ENCODE measurements around the gene PLTP.
"Not testable (repeated sequence)": the region's sequence is repeated elsewhere in the genome, so short reads cannot be mapped to it uniquely, and the experiment has no call there.

PLTP gene

DNA sequence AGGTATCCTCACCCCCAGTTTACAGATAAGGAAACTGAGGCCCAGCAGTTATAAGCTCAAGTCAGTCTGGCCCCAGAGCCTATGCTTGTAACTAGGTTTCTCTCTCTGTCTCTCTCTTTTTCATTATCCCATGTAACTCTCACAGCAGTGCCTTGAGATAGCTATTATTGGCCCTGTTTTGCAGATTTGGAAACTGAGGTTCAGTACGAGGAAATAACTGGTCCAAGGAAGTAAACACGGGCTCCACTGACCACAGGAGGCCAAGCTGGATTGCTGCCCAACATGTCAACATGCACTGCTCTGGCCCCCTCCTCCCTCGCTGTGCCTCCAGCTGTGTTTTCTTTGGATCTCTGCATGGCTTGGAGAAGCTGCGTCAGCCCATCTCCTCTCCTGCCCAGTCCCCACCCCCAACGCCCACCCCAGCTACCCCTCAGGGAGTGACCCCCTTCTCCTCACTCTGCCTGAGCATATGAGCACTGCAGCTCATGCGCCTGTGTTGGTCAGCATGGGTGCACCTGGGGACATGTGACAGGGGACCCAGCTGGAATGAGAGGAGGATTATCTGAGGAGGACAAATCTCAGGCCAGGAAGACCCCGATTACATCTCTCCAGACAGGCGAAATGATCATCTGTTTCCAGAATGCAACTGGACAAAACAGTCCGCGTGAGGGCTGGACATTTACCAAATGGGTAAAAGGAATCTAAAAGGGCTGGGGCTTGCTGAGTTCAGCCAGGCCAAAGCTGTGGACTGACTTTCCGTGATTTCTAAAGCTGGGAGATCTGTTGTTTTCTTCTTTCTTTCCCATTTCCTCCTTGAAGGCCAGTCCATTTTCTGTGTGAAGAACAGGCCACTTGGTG lies 7.8 kb upstream of the PLTP start:
- peak in 1 of 2 donors; percentile 42 for DNase-seq

DNA sequence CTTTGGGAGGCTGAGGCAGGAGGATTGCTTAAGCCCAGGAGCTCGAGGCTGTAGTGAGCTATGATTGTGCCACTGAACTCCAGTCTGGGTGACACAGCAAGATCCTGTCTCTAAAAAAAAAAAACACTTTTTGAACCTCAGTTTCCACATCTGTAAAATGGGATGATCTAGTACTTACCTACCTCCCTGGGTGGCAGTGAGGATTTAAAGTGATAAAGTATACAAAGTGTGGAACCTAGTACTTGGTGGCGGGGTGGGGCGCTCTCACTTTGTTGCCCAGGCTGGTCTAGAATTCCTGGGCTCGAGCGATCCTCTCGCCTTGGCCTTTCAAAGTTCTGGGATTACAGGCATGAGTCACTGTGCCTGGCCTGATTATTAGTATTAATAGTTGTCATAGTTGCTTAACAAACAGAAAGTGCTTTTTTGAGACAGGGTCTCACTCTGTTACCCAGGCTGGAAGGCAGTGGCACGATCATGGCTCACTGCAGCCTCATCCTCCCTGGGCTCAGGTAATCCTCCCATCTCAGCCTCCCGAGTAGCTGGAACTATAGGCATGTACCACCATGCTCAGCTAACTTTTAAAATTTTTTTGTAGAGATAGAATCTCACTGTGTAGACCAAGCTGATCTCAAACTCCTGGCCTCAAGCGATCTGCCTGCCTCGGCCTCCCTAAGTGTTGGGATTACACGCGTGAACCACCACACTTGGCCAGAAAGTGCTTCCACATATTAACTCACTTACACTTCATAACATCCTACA lies 7.0 kb upstream of the PLTP start:
- no peak for DNase-seq

DNA sequence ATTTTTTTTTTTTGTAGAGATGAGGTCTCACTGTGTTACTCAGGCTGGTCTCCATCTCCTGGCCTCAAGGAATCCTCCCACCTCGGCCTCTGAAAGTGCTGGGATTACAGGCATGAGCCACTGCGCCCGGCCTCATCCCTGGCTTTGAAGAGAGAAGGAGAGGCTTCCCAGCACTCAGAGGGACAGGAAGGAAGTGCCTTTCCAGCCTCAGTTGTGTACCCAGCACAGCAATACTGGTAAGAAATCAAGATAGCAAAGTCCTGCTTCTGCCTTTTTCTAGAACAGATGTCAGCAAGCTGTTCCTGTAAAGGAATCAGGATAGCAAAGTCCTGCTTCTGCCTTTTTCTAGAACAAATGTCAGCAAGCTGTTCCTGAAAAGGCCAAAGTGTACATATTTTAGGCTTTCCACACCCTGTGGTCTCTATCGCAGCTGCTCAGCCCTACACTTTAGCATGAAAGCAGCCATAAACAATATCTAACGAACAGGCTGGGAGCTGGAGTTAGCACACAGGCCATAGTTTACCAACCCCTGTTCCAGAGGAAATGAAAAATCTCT lies 6.3 kb upstream of the PLTP start:
- DNase-seq: peak in 1 of 2 donors; percentile 10

DNA sequence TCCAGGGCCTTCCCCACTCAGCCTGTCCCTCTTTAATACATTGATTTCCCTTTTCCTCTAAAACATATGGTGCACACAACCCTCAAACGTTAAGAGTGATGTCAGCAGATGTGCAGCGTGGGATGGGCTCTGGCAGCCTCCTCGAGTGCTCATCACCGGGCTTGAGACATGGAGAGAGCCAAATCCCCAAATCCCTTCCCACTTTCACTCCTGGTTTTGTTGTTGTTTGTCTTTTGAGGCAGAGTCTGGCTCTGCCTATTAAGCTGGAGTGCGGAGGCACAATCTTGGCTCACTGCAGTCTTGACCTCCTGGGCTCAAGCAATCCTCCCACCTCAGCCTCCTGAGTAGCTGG lies 5.8 kb upstream of the PLTP start:
- peak; percentile 14 to 25 for DNase-seq

DNA sequence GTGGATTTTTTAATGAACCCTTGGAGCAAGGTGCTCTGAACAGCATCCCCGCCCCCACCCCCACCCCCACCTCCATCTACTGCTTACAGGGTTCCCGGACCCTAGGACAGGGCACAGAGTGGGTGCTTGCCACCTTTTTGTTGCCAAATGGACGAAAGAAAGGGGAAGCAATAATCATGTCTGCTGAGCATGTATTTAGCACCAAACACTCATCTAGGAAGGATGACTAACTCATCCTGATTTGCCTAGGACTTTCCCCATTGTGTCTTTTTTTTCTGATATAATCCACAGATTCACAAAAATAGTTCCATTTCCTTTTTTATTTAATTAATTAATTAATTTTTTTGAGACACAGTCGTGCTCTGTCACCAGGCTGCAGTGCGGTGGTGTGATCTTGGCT lies 1.2 kb upstream of the PLTP start:
- DNase-seq: peak; percentile 80 to 91

DNA sequence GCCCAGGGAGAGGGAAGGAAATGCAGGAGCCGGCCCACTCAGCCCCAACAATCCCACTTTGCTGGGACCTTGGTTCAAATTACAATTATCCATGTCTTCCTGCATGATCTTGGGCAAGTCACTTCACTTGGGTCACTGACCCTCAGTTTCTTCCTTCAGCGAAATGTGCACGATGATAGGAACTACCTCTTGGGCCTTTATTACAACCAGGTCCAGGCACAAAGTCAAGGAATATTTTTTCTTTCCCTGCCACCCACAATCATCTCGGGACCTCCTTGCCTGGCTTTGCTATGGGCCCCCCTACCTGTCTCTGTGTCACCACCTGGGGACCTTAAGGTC lies 358 bp upstream of the PLTP start:
- DNase-seq: no peak

DNA sequence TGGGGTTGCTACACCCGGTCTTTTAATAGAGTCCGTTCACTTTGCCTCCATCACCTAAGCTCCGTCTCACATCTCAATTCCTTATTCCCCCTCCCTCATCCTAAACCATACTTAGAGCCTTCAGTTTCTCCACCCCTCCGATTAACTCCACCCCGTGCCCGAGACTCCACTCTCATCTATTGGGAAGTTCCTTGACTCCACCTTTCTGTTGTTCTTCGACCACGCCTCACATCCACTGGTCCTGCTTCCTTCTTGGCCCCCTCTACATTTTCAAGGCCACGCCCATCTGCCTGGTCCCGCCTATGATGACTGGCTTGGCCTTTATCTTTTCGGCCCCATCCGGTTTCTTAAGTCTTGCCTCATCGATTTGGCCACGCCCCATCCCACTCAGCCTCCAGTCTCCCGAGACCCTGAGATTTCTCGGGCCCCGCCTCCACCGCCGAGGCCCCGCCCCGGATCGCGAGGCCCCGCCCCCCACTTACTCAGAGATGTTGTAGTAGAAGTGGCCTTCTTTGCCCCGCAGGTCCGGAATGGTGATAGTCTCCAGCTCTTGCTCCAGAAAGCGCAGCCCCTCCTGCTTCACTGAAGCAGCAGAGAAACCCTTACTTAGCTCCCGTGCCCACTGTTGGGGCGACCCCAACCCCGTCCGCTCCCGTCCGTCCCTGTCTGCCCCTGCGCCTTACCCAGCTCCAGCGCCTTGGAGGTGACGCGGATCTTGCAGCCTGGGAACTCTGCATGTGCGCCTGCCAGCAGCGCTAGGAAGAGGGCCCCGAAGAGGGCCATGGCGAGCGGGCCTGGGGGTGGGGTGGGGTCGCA lies 1.1 kb downstream of the PLTP start:
- DNase-seq: peak; percentile 97 to 100

DNA sequence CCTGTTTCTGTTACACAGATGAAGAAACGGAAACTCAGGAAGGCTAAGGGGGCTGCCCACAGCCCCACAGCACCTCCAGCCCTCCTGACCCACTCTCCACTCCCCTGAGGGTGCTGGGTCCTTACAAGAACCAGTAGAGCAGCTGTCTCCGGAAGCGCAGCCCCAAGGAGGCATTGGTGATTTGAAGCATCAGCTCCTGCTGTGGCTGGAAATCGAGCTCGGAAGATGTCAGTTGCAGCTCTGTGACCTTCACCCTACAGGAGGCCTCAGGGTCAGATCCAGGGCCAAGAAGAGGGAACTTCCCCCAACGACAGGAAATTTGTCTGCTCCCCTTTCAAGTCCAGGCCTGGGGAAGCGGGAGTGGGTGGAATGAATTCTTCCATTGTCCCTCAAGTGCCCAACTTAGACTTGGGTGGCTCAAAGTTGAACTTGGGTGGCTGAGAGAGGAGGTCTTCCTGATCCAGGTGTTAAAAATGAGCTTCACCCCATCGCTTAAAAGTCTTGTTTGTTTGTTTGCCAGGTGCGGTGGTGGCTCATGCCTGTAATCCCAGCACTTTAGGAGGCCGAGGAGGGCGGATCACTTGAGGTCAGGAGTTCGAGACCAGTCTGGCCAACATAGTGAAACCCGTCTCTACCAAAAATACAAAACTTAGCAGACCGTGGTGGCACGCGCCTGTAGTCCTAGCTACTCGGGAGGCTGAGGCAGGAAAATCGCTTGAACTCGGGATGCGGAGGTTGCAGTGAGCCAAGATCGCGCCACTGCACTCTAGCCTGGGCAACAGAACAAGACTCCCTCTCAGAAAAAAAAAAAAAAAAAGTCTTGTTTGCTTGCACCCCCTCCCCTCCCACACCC lies 1.9 kb downstream of the PLTP start:
- peak; percentile 64 to 72 for DNase-seq

DNA sequence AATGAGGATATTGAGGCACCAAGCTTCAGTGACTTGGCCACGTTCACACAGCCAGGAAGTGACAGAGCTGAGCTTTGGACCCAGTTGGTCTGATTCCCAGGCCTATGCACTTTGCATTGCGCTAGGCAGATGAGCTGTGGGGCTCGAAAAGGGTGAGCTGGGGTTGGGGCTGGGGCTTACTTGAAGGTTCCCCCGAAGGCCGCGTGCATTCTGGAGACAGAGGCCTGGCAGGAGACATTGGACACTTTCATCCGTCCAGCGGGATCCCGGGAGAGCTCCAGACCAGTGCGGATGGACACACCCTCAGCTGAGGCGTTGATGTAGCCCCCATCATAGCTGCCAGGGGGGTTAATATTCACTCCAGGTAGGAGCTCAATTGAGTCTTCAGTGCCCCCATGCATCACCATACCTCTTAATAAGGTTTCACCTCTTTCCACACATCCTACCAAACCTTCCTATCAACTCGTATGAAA lies 2.6 kb downstream of the PLTP start:
- no peak for DNase-seq

DNA sequence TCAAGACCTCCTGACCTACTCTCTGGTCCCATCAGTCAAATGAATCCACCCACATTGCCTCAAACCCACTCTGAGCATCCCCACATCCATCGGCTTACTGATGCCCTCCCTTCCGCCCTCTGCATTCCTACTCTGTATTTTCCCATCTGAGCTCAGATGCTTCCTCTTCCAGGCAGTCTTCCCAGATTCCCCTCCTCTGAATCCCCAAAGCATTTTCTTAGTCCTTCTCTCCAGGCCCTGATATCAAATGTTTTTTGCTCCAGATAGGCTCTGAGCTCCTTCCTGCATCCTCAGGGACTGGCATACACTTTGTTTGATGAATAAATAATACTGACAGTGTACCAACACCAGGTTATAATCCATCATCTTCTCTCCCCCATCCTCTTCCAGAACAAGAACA lies 3.9 kb downstream of the PLTP start:
- no peak for DNase-seq

DNA sequence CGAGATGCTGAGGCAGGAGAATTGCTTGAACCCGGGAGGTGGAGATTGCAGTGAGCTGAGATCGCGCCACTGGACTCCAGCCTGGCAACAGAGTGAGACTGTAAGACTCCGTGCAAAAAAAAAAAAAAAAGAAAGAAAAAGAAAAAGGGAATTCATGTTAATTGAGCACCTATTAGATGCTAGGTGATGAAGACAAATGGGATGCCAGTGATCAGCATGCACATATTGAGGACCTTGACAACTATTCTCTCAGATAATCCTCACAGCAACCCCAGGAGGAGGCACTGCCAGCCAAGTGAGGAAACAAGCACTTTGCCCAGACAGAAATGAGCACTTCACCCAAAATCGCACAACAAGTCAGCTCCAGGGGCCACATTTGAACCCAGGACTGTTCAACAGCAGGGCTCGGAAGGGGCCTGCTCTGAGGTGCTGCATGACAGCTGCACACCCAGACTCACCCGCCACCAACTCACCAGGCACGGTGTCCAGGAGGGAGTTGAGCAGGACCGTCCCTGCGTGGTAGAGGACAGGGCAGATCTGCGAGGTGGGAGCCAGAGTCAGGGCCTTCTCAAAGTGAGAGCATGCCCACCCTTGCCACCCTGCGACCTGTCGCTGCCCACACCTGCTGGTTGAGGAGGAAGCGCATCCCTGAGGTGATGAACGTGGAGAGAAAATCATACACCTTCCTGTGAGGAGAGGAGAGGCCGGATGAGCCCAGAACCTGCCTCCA lies 4.6 kb downstream of the PLTP start:
- no peak for DNase-seq

DNA sequence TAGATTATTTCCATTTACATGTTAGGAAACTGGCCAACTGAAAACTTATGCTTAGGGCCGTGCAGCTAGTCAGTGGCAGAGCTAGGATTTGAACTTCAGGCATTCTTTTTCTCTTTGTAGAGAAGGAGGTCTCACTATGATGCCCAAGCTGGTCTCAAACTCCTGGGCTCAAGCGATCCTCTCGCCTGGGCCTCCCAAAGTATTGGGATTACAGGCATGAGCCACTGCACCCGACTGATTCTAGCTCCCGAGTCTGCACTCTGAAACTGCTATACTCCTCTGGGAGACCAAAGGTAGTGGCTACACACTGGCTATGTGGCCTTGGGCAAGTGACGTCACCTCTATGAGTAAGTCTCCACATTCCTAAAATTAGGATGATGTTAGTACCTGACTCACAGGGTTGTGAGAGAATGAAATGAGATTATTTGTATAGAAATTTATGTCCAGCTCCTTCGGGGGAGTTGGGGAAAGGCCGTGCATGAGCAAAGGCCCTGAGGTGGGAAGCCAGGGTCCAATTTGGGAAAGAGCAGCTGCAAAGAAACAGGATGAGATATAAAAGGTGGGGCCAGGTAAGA lies 6.4 kb downstream of the PLTP start:
- DNase-seq: no peak

DNA sequence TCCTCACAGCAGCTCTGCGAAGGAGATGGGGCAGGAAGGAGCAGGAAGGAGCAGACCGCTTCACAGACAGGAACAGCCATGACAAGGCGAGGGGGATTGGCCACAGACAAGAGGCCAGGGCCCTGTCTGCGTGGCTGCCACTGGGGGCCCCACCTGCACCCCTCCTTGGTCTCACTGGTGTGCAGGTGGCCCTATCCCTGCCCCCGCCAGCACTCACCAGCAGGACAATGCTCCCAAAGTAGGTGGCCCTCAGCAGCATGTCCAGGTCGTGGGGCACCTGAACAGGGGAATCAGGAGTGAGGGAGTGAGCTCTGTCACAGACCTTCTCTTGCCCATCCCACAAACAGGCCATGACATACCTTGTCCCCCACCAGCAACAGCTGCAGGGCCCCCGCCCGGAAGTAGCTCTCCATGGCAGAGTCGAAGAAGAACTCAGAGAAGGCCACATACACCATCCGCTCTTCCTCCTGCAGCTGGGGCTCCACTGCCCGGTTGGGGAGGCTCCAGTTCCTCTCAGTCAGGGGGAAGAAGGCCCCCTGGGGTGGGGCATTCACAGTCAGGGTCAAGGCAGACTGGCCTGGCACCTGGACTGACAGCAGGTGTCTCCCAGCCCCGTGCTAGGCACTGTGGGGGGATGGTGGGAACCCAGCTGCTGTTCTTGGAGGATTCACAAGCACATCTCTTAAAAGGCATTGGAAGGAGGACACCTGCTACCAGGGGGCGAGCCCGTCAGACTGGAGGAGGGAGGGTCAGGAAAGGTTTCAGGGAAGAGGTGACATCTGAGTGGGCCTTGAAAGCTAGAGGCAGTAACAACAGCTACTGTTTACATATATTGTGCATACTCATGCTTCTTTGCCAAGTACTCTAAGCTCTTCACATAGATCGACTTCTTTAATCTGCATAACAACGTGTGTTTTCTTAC lies 7.1 kb downstream of the PLTP start:
- DNase-seq: no peak

DNA sequence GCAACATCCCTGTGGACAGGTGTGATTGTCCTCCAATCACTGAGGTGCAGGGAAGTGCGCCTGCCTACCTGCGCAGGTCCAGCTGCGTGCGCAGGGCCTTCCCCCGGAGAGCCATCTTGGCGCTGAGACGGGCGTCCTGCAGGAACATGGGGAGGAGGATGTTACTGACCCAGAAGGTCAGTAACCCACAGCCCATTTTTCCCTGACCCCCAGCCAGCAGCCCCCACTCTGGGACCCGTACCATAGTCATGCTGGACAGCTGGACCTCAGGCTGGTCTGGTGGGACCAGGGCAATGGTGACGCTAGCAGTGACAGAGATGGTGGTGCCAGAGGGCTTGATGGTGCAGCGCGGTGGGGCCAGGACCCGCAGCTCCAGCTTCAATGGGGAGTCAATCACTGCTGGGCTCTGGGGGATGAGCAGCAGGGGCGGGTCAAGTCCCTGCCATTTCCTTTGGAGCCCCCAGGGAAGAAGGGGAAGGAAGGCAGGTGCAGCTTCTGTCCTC lies 9.7 kb downstream of the PLTP start:
- no peak for DNase-seq

DNA sequence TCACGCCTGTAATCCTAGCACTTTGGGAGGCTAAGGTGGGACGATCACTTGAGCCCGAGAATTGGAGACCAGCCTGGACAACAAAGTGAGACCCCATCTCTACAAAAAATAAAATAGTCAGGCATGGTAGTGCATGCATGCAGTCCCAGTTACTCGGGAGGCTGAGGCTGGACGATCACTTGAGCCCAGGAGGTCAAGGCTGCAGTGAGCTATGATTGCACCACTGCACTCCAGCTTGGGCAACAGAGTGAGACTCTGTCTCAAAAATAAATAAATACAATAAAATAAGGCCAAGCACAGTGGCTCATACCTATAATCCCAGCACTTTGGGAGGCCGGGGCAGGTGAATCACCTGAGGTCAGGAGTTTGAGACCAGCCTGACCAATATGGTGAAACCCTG lies 10.6 kb downstream of the PLTP start:
- DNase-seq: not testable (repeated sequence)

DNA sequence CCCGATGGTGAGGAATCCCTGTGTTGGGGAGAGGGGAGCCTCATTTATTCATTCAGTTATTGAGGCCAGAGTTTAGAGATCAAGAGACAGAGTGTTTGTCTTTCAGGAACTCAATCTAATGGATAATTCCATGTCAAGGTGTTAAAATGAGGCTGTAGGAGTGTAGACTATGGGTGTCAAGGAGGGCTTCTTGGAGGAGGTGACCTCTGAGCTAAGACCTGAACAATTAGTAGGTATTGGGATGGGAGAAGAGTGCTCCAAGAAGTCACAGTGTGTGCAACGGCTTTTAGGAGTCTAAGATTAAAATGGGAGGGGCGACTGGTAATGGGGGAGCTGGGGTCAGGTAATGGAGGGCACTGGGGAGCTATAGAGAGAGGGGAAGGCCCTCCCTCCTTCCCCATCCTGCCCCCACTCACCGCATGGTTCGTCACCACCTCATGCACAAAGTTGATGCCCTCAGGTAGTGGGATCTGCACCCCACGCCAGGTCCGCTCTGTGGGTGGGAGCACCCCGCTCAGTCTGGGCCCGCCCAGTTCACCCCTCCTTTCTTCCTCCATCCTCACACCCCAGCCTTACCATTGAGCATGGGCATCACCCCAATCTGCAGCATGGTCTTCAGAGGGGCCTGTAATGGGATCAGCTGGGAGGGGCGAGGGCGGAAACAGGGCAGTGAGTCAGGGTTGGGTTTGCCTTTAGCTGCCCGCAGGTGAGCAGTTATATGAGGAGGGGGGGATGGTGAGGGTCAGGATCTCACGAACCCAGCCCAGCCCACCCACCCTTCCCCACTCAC lies 12.7 kb downstream of the PLTP start:
- no peak for DNase-seq

DNA sequence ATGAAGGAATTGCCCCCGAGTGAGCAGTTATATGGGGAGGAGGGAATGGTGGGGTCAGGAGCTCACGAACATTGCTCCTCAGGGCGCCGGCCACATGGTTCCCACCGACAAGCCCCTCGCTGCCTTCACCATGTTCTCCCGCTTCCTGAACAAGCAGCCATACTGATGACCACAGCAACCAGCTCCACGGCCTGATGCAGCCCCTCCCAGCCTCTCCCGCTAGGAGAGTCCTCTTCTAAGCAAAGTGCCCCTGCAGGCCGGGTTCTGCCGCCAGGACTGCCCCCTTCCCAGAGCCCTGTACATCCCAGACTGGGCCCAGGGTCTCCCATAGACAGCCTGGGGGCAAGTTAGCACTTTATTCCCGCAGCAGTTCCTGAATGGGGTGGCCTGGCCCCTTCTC lies 13.7 kb downstream of the PLTP start:
- DNase-seq: no peak

DNA sequence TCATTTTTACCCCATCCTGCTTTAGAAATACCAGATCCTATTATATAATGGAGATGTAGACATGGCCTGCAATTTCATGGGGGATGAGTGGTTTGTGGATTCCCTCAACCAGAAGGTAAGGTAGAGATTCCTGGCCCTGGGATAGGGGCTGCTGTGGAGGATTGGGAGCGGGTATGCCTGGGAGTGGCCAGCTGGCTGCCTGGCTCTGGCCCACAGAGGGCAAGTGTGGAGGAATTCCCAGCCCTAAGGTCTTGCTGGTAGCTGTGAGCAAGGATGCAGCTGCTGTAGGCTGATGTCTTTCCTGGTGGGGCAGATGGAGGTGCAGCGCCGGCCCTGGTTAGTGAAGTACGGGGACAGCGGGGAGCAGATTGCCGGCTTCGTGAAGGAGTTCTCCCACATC lies 14.3 kb downstream of the PLTP start:
- no peak for DNase-seq

DNA sequence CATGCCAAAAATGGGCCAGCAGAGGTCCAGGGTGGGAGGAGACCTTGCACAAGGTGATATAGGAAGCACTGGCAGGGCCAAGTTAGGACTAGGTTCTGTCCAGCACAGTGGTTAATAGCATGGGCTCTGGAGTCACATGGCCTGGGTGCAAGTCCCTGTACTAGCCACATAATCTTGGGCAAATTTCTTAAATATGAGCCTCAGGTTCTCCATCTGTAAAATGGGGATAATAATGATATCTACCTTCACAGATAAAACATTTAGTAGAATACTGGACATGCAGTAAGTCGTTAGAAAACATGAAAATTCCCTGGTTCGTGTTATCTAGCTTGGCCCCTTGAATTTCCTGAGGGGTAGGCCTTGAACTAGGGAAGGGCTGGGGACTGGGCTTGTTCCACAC lies 14.7 kb downstream of the PLTP start:
- DNase-seq: no peak

Measured in inflammatory macrophage treated with lipopolysaccharide for 1 hour (primary cell).